GM18520 (cell line): ENCODE data around the gene ONECUT3.

Experiments used
- ATAC-seq: cut with Tn5 transposase; IDR thresholded peaks from one replicate; pipeline ENCODE4 v1.9.1; 2021; ENCODE audit not compliant: unreplicated experiment

ONECUT3 gene

DNA sequence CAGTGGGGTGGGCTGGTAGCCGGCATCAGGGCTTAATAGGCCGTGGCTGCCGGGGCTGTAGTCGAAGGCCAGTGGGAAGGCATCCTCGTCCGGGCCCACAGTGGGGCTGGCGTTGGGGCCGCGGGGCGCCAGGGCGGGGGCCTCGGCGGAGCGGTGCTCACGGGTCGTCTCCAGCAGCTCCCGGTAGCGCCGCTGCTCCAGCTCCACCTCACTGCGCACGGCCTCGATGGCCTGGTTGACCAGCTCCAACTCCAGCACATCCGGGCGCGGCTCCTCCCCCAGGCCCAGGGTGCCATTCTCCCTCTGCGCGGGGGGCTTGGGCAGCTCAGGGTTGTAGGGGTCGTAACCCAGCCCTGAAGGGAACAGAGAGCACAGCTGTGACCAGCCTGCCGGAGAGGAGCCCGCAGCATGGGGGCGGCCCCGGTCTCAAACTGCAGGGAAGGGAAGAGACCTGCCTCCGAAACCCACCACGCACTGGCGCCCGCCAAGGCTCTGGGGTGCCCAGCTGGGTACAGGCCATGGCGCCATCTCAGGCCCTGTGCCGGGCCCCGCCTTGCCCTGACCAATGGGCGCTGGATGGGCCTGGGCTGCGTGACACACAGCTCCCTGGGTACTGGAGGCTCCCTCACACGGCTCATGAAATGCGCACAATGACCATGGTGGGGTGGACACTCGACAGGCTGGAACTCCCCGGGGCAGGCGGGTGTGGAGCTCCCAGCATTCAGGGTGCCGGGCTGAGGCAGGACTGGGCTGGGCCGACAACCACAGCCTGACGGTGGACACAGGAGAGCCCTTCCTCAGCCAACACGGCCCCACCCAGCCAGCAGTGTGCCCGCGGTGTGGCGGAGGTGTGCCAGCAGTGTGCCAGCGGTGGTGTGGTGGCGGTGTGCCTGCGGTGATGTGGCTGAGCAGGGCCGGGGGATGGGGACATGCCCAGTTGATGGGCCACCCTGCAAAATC, 75.3 kb downstream of the ONECUT3 start:
- no peak for ATAC-seq

DNA sequence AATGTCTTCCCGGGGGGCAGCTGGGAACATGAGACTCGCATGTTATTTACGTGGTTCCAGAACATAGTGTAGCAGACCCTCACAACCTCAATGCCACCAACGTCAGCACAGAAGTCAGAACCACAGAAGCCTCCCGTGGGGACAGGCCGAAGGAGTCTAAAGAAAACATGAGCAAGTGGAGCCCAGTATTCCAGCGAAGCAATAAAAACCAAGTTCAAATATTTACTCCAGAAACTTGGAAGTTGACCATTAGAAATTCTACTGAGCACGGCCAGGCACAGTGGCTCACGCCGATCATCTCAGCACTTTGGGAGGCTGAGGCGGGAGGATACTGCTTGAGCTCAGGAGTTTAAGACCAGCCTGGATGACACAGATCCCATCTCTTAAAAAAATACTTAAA, 76.7 kb downstream of the ONECUT3 start:
- ATAC-seq: no peak

DNA sequence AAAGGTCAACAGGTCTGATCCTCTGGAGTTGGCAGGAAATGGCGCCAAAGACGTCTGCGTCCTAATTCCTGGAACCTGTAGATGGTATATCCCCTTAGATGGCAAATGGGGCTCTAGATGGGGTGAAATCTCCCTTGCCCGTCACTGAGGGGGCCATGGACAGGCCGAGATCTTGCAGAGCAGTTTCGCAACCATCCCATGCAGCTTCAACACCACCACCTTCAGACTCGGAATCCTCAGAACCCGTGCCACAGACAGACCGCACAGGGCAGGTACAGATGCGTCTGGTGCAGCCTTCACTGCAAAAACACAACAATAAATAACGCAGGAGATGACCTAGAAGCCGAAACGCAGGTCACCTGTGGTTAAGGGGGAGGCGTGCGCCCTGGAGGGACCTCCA, 77.3 kb downstream of the ONECUT3 start:
- ATAC-seq: no peak
